PC-3 (cell line): ENCODE results near the gene SF3B6.

Source experiments
- EZH2 ChIP-seq: fragments of 300-600 bp; sonication (generic); IDR thresholded peaks from one replicate; pipeline ENCODE4 v1.6.1; 2017; ENCODE audit warnings: antibody characterized with exemption, mild to moderate bottlenecking, low read length; ENCODE audit not compliant: unreplicated experiment
- EZH2phosphoT487 ChIP-seq: fragments of 300-600 bp; sonication (generic); IDR thresholded peaks from 2 replicates; pipeline ENCODE4 v1.6.1; 2018; ENCODE audit warnings: mild to moderate bottlenecking, antibody characterized with exemption, low read length, borderline replicate concordance
- TF ChIP-seq, protein P1 (sequence below): fragments of 300-600 bp; sonication (generic); conservative IDR thresholded peaks from 2 replicates; pipeline ENCODE4 v1.5.1; 2017; ENCODE audit warnings: antibody characterized with exemption, low read depth, mild to moderate bottlenecking, low read length

DNA sequence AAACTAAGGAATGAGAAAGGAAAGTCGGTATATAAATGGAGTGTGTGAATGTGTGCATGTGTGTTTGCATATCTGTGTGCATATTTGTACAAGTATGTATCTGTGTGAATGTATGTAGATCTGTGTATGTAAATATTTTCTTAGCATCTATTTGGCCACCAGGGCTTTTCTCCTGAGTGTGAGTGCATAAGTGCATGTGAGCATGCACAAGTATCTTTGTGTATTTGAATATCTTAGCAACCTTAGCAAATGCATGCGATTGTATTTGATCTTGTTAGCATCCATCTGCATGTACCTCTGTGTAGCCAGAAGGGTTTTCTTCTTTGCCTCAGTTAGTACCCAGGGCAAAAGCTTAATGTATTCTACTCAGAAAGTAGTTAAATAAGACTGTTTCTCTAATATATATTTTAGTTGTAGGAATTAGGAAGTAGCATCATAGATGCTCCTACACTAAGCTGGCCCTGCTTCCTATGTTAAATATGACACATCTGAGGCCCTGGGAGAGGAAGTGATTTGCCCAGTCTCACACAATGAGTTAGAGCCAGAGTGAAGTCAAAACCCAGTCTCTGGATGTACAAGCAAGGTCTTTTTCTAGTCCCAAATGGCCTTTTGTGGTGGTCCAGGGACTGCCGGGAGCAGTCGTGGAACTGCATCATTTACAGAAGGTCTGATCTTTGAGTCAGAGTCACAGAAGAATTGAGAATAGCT, 17.4 kb downstream of the SF3B6 start:
- TF ChIP-seq, protein P1, sequence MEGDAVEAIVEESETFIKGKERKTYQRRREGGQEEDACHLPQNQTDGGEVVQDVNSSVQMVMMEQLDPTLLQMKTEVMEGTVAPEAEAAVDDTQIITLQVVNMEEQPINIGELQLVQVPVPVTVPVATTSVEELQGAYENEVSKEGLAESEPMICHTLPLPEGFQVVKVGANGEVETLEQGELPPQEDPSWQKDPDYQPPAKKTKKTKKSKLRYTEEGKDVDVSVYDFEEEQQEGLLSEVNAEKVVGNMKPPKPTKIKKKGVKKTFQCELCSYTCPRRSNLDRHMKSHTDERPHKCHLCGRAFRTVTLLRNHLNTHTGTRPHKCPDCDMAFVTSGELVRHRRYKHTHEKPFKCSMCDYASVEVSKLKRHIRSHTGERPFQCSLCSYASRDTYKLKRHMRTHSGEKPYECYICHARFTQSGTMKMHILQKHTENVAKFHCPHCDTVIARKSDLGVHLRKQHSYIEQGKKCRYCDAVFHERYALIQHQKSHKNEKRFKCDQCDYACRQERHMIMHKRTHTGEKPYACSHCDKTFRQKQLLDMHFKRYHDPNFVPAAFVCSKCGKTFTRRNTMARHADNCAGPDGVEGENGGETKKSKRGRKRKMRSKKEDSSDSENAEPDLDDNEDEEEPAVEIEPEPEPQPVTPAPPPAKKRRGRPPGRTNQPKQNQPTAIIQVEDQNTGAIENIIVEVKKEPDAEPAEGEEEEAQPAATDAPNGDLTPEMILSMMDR: no peak
- TF ChIP-seq EZH2phosphoT487 (no peak), EZH2 (no peak)
